ENCODE measurements around the gene IFNGR2. TPM values are rescaled to one million over a fixed set of nuclear protein-coding genes. Genes with fewer than 3 reads are reported as not detected.
"Not testable (repeated sequence)": the region's sequence is repeated elsewhere in the genome, so short reads cannot be mapped to it uniquely, and the experiment has no call there.

IFNGR2 gene
- total RNA-seq, 1 donor from 2014 or later: 85.6 TPM

DNA sequence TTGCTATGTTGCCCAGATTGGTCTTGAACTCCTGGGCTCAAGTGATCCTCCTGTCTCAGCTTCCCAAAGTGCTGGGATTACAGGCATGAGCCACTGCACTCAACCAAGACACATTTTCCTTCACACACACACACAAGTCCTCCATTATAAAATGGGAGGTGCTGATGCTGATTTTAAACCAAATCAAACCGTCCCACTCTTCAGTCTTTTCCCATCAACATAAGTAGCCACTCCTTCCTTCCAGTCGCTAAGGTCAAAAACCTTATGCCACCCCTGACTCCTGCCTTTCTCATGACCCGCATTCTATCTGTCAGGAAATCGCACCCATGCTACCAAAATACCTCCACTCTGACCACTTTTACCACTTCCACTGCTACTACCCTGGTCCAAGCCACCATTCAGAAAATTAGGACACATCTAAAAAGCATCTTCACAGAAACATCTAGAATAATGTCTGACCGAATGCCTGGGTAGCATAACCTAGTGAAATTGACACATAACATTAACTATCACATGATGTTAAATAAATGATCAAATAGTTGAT is 28.0 kb upstream of the IFNGR2 start:
- DNase-seq (ENCODE audit: extremely low read depth, low read depth, low spot score): no peak

DNA sequence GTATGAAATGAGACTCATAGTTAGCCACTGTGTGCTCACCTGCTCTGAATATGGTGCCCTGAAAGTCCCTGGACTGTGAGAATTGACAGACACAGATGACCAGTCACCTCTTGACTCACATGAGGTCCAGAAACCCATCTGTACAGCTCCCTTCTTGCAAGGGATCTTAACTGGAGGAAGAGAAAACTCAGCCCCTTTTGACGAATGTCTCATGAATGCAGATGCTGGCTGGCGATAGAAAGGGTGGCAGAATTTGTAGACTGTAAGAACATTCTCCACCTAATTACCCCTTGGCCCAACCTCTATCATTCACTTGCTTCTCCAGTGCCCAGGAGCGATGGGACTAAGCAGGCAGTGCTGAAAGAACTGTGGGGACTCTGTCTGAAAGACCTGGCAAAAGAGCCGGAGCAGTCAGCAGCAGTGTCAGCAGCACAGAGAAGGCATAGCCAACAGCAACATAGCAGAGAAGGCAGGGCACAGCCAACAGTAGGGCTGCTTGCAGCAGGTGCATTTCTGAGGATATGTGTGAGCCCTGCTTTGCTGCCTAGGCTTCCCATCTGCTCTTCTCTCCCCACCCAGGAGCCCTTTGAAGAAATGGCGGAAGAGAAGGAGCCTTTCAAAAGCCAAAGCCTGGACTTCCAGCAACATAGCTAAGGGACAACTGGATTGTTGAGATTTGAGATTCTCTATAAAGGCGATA is 25.8 kb upstream of the IFNGR2 start:
- no peak for DNase-seq (ENCODE audit: extremely low read depth, low read depth, low spot score)

DNA sequence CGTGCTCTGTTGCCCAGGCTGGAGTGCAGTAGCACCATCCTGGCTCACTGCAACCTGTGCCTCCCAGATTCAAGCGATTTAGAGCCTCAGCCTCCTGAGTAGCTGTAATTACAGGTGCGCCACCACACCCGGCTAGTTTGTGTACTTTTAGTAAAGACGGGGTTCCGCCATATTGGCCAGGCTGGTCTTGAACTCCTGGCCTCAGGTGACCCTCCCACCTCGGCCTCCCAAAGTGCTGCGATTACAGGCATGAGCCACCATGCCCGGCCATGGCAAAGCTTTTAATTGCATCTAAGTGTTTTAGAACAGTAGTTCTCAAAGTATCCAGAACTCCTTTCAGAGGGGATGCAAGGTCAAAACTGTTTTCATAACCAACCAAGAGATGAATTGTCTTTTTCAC is 25.1 kb upstream of the IFNGR2 start:
- DNase-seq (ENCODE audit: extremely low read depth, low read depth, low spot score): no peak

DNA sequence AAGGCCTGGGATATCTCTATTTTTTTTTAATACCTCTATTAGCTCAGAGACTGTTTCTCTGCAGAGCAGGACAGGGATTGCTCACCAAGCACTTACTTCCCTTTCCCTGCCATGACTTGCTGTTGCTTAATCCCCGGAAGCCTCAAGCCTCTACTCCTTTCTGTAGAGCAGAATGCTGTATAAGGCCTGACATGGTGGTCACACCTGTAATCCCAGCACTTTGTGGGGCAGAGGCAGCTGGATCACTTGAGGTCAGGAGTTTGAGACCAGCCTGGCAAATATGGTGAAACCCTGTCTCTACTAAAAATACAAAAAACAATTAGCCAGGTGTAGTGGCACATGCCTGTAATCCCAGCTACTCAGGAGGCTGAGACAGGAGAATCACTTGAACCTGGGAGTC is 23.3 kb upstream of the IFNGR2 start:
- not testable (repeated sequence) for DNase-seq (ENCODE audit: extremely low read depth, low read depth, low spot score)

DNA sequence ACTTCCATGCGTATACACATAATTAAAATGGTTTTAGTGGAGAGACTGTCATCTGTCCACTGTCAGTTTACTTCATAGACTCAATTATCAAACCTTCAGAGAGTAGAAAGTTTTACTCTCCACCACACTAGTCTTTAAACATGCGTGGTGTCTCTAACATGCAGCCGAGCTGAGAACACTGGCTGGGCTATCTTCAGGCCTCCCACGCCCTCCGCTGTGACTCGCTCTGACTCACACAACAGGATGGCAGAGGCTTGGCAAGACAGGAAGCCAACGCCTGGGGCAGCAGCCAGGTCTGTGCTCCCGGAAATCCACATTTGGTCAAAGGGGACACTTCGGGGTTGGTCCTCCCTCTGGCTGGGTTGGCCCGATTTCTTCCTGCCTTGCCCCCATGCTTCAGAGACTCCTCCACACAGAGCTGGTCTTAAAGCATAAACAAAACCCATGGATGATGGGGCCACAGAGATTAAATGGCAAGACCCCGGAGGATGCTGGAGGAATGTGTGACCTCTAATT is 22.7 kb upstream of the IFNGR2 start:
- no peak for DNase-seq (ENCODE audit: extremely low read depth, low read depth, low spot score)

DNA sequence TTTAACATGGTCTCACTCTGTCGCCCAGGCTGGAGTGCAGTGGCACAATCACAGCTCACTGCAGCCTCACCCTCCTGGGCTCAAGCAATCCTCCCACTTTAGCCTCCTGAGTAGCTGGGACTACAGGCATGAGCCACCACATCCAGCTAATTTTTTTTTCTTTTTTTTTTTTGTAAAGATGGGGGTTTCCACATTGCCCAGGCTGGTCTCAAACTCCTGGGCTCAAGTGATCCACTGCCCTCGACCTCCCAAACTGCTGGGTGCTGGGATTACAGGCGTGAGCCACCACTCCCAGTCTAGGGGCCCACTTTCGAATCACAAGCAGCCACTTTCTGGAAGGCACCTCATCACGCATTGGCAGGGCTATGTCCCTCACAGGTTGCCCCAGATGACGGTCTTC is 21.8 kb upstream of the IFNGR2 start:
- not testable (repeated sequence) for DNase-seq (ENCODE audit: extremely low read depth, low read depth, low spot score)

DNA sequence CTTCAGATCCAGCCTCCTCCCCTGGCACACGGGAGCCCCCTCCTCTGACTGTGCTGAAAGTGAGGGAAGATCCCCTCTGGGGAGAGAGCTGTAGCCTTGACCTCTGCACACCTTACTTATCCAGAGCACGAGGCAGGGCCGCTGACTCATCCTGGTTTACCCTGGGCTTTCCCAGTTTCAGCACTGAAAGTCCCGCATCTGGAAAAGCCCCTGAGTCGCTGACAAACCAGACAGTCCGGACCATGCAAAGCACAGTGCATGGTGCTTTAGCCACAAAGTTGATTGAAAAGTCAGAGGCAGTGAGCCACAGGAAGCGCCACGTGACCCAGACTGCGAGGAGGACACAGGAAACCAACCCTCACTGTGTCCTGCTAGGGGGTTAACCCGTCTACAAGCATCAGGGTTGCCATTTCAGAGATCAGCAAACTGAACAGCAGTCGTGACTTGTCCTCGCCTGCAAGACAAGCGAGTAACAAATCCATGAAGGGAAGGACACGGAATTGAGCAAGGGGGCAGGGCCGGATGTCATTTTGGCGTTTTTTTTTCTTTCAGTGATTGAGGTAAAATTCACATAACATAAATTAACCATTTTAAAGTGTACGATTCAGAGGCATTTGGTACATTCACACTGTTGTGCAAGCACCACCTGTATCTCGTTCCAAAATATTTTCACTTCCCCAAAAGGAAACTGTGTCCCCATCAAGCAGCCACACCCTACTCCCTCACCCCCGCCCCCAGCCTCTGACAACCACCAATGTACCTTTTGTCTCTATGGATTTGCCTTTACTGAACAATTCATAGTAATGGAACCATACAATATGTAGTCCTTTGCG is 19.9 kb upstream of the IFNGR2 start:
- DNase-seq (ENCODE audit: extremely low read depth, low read depth, low spot score): no peak

DNA sequence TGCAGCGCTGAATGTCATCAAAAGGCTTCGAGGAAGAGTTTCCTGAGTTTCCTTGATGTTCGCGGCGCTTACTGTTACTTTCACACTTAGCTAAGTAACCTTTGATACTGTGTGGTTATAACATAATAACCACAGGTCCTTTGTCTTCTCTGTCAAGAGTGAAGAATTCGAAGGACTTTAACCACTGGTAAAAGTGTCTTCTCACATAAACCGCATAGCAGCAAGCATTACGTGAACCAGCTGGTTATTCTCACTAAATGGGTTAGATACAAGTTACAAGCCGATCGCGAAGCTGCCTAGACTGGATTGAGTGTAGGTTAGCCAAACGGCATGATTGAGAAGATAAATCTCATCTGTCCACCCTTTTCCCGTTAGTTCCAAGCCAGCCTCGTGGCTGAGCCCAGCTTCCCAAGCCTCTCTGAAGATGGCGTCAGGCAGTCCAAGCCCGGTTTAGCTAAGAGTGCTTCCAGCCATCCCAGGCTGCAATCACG is 18.3 kb upstream of the IFNGR2 start:
- no peak for DNase-seq (ENCODE audit: extremely low read depth, low read depth, low spot score)

DNA sequence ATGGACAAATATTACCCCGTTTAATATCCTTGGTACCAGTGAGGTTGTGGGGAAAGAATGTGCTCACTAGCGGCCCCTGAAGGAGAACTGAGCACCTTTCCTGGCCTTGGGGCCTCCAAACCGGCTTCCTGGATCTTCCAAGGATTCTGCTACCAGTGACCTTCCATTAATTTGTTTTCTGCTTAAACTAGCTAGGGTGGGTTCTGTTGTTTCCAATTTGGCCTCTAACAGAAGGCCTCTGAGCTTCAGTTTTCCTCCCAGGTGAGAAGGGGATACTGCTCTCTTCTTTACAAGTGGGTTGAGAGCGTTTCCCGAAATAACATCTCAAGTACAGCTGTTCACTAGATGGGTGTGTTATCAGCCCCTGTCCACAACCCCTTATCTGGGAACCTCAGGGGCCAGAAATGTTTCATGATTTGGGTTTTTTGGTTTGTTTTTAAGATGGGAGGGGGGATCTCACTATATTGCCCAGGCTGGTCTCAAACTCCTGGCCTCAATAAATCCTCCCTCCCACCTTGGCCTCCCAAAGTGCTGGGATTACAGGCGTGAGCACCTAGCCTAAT is 16.9 kb upstream of the IFNGR2 start:
- no peak for DNase-seq (ENCODE audit: extremely low read depth, low read depth, low spot score)

DNA sequence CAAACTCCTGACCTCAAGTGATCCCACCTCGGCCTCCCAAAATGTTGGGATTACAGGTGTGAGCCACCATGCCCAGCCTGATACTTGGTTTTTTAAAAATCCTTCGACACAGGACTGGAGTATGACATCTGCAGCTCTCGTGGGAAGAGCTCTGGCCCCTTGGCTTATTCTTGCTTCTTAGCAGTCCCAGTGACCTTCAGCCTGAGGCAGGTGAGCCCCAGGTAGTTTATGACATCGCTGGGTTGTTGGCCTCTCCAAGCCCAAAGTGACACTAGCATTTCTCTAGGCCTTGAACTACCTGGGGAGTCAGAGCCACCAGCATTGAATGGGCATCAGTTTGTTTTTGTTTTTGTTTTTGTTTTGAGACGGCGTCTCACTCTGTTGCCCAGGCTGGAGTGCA is 15.9 kb upstream of the IFNGR2 start:
- DNase-seq (ENCODE audit: extremely low read depth, low read depth, low spot score): no peak

DNA sequence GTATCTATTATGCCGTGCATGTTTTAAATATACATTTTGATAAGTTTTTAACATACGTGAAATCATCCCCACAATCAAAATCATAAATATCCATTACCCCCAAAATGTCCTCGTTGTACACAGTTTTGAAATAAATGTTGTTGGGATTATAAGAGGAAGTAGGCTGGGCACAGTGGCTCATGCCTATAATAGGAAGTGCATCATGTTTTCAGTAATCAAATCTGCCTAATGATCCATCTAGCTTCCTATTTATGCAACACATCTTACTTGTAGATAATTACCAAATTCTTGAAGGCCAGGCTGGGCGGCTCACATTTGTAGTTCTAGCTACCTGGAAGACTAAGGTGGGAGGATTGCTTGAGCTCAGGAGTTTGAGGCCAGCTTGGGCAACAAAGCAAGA is 15.0 kb upstream of the IFNGR2 start:
- DNase-seq (ENCODE audit: extremely low read depth, low read depth, low spot score): no peak

DNA sequence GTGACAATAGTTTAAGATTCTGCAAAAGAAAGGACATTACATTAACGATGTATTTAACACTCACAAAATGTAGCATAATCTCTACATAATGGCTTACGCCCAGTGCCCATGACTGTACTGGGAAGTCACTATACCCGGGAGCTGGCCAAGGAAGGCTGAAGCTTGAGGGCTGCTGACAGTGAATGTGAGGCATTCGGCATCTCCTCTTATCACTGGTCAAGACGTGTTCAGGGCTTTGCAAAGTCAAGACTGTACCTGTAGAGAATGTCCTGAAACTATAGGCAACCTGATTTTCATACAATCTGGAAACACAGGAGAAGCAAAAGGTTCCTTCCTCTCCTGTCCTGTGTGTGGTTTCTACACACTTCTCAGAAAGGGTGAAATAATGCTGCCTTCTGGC is 12.7 kb upstream of the IFNGR2 start:
- DNase-seq (ENCODE audit: extremely low read depth, low read depth, low spot score): no peak

DNA sequence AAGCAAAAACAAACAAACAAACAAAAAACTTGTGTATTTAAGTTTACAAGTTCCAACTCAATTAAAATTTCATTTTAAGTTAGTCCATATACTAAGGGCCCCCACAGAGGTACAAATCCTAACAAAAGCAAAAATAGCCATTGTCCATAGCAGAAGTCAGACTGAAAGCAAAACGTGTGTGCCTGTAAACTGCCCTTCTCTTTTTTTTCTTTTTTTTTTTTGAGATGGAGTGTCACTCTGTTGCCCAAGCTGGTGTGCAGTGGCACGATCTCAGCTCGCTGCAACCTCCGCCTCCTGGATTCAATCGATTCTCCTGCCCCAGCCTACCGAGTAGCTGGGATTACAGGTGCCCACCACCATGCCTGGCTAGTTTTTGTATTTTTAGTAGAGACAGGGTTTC is 11.6 kb upstream of the IFNGR2 start:
- no peak for DNase-seq (ENCODE audit: extremely low read depth, low read depth, low spot score)

DNA sequence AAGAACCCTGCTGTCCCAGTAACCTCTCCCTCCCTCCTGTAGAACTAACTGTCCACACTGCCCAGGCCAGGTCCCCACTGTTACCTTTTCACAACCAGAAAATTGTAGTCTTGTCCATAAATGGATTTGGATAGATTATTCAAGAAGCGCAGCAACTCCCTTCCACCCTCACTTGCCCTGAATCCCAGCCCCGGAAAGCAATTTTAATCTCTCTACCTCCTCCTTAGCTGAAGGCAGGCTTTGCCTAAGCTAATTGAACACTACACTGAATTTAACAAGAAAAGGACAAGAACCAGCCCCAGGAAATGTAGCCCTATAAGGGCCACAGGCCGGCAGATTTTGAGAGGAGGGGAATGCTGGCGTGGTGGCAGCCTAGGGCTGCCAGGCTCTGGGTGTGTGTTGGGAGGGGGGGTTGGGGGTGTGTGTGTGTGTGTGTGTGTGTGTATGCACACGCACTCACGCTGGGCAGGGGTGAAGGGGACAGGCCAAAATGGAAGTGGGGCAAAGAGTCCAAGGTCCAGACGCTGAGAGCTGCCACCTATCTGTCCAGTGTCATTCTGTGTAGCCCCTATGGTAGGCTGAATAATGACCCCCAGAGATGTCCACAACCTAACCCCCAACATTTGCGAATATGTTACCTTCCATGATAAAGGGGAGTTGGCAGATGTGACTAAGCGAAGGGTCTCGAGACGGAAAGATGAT is 10.8 kb upstream of the IFNGR2 start:
- no peak for DNase-seq (ENCODE audit: extremely low read depth, low read depth, low spot score)

DNA sequence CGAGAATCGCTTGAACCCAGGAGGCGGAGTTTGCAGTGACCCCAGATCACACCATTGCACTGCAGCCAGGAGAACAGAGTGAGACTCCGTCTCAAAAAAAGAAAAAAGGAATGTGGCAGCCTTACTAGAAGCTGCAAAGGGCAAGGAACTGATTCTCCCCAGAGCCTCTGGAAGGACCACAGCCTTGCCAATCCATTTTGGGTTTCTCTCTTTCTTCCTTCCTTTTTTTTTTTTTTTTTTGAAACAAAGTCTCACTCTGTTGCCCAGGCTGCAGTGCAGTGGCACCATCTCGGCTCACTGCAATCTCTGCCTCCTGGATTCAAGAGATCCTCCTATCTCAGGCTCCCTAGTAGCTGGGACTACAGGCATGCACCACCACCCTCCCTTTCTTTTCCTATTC is 9.9 kb upstream of the IFNGR2 start:
- no peak for DNase-seq (ENCODE audit: extremely low read depth, low read depth, low spot score)

DNA sequence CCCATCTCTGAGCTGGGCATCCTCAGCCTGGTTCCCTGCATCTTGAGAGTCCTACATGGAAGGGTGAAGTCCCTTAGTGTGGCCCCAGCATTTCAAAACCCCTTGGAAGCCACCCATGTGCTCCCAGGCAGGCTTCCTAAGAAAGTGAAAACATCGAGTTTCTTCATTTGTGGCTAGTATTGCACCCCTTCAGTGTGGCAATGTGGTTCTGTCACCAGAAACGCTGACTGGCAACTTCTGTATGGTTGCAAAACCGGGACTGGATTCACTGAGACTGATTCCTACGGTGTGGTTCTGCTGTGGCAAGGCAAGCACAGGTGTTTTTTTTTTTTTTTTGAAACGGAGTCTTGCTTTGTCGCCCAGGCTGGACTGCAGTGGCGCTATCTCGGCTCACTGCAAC is 9.0 kb upstream of the IFNGR2 start:
- no peak for DNase-seq (ENCODE audit: extremely low read depth, low read depth, low spot score)

DNA sequence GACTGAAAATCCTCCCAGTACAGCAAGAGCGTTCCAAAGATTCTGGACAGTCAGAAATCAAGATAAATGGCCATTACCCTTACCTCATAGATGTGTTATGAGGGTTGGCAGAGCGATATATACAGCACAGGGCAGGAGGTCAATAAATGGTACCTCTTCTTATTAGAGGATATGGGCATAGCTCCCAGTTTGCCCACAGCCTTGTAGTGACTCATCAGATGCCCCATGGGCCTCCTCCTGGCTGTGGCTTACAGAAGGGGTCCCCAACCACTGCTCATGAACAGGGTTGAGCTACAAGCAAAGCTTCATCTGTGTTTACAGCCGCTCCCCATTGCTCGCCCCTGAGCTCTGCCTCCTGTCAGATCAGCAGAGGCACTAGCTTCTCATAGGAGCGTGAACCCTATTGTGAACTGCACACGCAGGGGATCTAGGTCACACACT is 7.3 kb upstream of the IFNGR2 start:
- DNase-seq (ENCODE audit: extremely low read depth, low read depth, low spot score): no peak

DNA sequence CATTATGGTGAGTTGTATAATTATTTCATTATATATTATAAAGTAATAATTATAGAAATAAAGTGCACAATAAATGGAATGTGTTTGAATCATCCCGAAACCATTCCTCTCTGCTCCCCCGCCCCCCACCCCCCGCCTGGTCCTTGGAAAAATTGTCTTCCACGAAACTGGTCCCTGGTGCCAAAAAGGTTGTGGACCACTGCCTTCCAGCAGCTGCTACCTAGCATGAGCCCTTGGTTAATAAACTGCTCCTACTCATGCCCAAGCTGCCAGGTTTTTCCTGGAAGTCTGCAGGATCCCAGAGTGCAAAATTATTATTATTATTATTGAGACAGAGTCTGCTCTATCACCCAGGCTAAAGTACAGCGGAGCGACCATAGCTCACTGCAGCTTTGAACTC is 6.8 kb upstream of the IFNGR2 start:
- no peak for DNase-seq (ENCODE audit: extremely low read depth, low read depth, low spot score)

DNA sequence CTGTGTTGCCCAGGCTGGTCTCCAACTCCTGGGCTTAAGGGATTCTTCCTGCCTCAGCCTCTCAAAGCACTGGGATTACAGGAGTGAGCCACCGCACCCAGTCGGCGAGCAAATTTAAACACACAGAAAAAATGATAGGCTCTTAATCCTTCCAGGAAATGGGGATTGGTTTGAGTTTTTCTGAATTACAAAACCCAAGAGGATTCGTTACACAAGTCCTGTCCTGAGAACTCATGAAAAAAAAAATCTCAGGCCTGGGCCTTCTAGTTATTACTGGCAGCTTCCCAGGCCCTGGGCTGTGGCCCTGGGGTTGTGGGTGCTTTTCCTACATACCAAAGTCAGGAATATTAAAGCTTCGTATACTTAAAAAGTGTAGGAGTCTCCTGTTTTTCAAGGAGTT is 6.3 kb upstream of the IFNGR2 start:
- no peak for DNase-seq (ENCODE audit: extremely low read depth, low read depth, low spot score)

DNA sequence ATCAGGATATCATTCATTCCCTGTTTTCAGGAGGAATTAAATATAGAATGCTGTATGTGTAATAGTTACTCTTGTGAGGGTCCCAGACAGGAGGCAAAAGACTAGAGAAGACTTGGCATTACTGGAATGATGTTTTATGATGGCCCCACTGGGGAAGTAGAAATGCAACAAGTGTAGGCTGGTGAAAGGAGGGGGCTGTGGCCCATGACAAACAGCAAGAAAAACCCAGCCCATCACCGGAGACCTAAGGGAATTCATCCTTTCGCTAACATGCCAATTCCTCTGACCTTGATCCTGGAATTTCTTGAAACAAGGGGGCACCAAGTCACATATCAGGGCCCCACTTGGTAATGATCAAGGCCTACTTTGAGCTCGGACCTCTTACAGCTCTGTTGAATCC is 5.5 kb upstream of the IFNGR2 start:
- DNase-seq (ENCODE audit: extremely low read depth, low read depth, low spot score): no peak

DNA sequence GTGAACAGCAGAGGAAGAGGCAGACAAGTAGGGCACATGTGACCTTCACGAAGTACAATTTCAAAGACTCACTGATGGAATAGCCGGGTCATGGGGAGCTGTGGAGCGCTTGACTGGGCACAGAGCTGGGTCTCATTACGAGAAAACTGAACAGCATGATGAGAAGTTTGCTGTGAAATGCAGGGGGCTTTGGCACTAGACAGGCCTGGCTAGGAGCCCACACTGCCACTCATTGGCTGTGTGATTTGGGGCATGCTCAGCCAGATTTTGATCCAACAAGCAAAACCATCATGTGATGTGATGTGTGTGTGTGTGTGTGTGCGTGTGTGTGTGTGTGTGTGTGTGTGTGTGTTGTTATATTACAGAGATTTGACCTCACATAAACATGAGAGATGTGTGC is 4.9 kb upstream of the IFNGR2 start:
- no peak for DNase-seq (ENCODE audit: extremely low read depth, low read depth, low spot score)
